HEK293 (cell line): ENCODE measurements around the gene AAK1.
A peak's percentile ranks its signal among the peaks of the same experiment; 100 is the strongest.

Source experiments
- IKZF3 ChIP-seq: fragments of 450-650 bp; IDR thresholded peaks from 2 replicates; pipeline ENCODE4 v1.5.0; 2018; ENCODE audit warnings: missing biosample characterization, mild to moderate bottlenecking, missing genetic modification characterization, moderate library complexity
- SCRT1 ChIP-seq: fragments of 450-650 bp; formaldehyde crosslinking; IDR thresholded peaks from 2 replicates; pipeline ENCODE4 v1.5.1; 2016; ENCODE audit warnings: missing biosample characterization, missing genetic modification characterization, borderline replicate concordance
- SP2 ChIP-seq: fragments of 450-650 bp; formaldehyde crosslinking; IDR thresholded peaks from 2 replicates; pipeline ENCODE4 v1.5.1; 2016; ENCODE audit warnings: missing biosample characterization, missing genetic modification characterization
- SP3 ChIP-seq: fragments of 450-650 bp; formaldehyde crosslinking; IDR thresholded peaks from 2 replicates; pipeline ENCODE4 v1.5.1; 2016; ENCODE audit warnings: missing biosample characterization, missing genetic modification characterization
- YY1 ChIP-seq: fragments of 450-650 bp; formaldehyde crosslinking; IDR thresholded peaks from 2 replicates; pipeline ENCODE4 v1.5.1; 2018; ENCODE audit warnings: missing biosample characterization, missing genetic modification characterization
- ZNF146 ChIP-seq: fragments of 450-650 bp; formaldehyde crosslinking; IDR thresholded peaks from 2 replicates; pipeline ENCODE4 v1.5.1; 2016; ENCODE audit warnings: missing biosample characterization, missing genetic modification characterization
- ZNF19 ChIP-seq: fragments of 450-650 bp; formaldehyde crosslinking; IDR thresholded peaks from 2 replicates; pipeline ENCODE4; 2016; ENCODE audit warnings: missing biosample characterization, missing genetic modification characterization, low read depth
- ZNF211 ChIP-seq: fragments of 450-650 bp; formaldehyde crosslinking; IDR thresholded peaks from 2 replicates; pipeline ENCODE4 v1.5.1; 2016; ENCODE audit warnings: low read depth, missing biosample characterization, missing genetic modification characterization
- ZNF221 ChIP-seq: fragments of 450-650 bp; formaldehyde crosslinking; IDR thresholded peaks from 2 replicates; pipeline ENCODE4 v1.5.1; 2017; ENCODE audit warnings: missing biosample characterization, missing genetic modification characterization, borderline replicate concordance
- ZNF223 ChIP-seq: fragments of 450-650 bp; formaldehyde crosslinking; IDR thresholded peaks from 2 replicates; pipeline ENCODE4 v1.5.1; 2016; ENCODE audit warnings: missing biosample characterization, missing genetic modification characterization
- ZNF248 ChIP-seq: fragments of 450-650 bp; formaldehyde crosslinking; IDR thresholded peaks from 2 replicates; pipeline ENCODE4 v1.5.1; 2017; ENCODE audit warnings: missing biosample characterization, missing genetic modification characterization
- ZNF280D ChIP-seq: fragments of 450-650 bp; formaldehyde crosslinking; IDR thresholded peaks from 2 replicates; pipeline ENCODE4 v1.5.1; 2016; ENCODE audit warnings: missing biosample characterization, missing genetic modification characterization
- ZNF37A ChIP-seq: fragments of 450-650 bp; IDR thresholded peaks from 2 replicates; pipeline ENCODE4 v1.5.1; 2018; ENCODE audit warnings: missing biosample characterization, missing genetic modification characterization
- ZNF394 ChIP-seq: fragments of 450-650 bp; formaldehyde crosslinking; IDR thresholded peaks from 2 replicates; pipeline ENCODE4 v1.5.1; 2016; ENCODE audit warnings: missing biosample characterization, missing genetic modification characterization, mild to moderate bottlenecking, moderate library complexity, borderline replicate concordance
- ZNF416 ChIP-seq: fragments of 450-650 bp; formaldehyde crosslinking; IDR thresholded peaks from 2 replicates; pipeline ENCODE4 v1.5.1; 2016; ENCODE audit warnings: missing biosample characterization, missing genetic modification characterization
- ZNF548 ChIP-seq: fragments of 450-650 bp; formaldehyde crosslinking; IDR thresholded peaks from 2 replicates; pipeline ENCODE4 v1.5.1; 2016; ENCODE audit warnings: missing biosample characterization, missing genetic modification characterization
- ZNF549 ChIP-seq: fragments of 450-650 bp; IDR thresholded peaks from 2 replicates; pipeline ENCODE4 v1.5.1; 2018; ENCODE audit warnings: missing biosample characterization, missing genetic modification characterization, mild to moderate bottlenecking, inconsistent platforms, moderate library complexity
- ZNF585B ChIP-seq: fragments of 450-650 bp; formaldehyde crosslinking; IDR thresholded peaks from 2 replicates; pipeline ENCODE4 v1.5.1; 2016; ENCODE audit warnings: missing biosample characterization, missing genetic modification characterization
- ZNF623 ChIP-seq: fragments of 450-650 bp; formaldehyde crosslinking; IDR thresholded peaks from 2 replicates; pipeline ENCODE4 v1.5.1; 2016; ENCODE audit warnings: missing biosample characterization, missing genetic modification characterization
- ZNF626 ChIP-seq: fragments of 450-650 bp; sonication (Bioruptor Pico); formaldehyde crosslinking; IDR thresholded peaks from 2 replicates; pipeline ENCODE4 v1.5.1; 2018; ENCODE audit warnings: missing biosample characterization, missing genetic modification characterization, inconsistent platforms
- ZNF654 ChIP-seq: fragments of 450-650 bp; formaldehyde crosslinking; IDR thresholded peaks from 2 replicates; pipeline ENCODE4 v1.5.1; 2016; ENCODE audit warnings: low read depth, missing biosample characterization, missing genetic modification characterization
- ZNF660 ChIP-seq: fragments of 450-650 bp; IDR thresholded peaks from 2 replicates; pipeline ENCODE4 v1.5.1; 2018; ENCODE audit warnings: missing biosample characterization, mild to moderate bottlenecking, missing genetic modification characterization
- ZNF704 ChIP-seq: fragments of 450-650 bp; formaldehyde crosslinking; IDR thresholded peaks from 2 replicates; pipeline ENCODE4 v1.5.1; 2016; ENCODE audit warnings: missing biosample characterization, missing genetic modification characterization
- ZNF792 ChIP-seq: fragments of 450-650 bp; formaldehyde crosslinking; IDR thresholded peaks from 2 replicates; pipeline ENCODE4 v1.5.1; 2016; ENCODE audit warnings: missing biosample characterization, missing genetic modification characterization
- ZNF830 ChIP-seq: fragments of 450-650 bp; IDR thresholded peaks from 2 replicates; pipeline ENCODE4 v1.5.0; 2018; ENCODE audit warnings: missing biosample characterization, missing genetic modification characterization, low read depth, mild to moderate bottlenecking, moderate library complexity
- ZSCAN30 ChIP-seq: fragments of 450-650 bp; IDR thresholded peaks from 2 replicates; pipeline ENCODE4 v1.5.1; 2018; ENCODE audit warnings: missing biosample characterization, mild to moderate bottlenecking, missing genetic modification characterization, moderate library complexity
- TF ChIP-seq, protein P1 (sequence below): fragments of 450-650 bp; formaldehyde crosslinking; IDR thresholded peaks from 2 replicates; pipeline ENCODE4 v1.5.1; 2016; ENCODE audit warnings: missing biosample characterization, missing genetic modification characterization, borderline replicate concordance
- TF ChIP-seq, protein P2 (sequence below): fragments of 450-650 bp; formaldehyde crosslinking; IDR thresholded peaks from 2 replicates; pipeline ENCODE4 v1.5.1; 2016; ENCODE audit warnings: missing biosample characterization, missing genetic modification characterization
- TF ChIP-seq, protein P3 (sequence below): fragments of 450-650 bp; formaldehyde crosslinking; IDR thresholded peaks from 2 replicates; pipeline ENCODE4 v1.5.1; 2016; ENCODE audit warnings: missing biosample characterization, missing genetic modification characterization, low read depth

AAK1 gene

GRCh38 chr2:69643602-69644505 lies at the start of gene AAK1 (continued):
- TF ChIP-seq ZNF248 (tag by site-specific recombination) (no peak), ZNF223 (tag by site-specific recombination) (no peak), SP2 (tag by site-specific recombination) (peak; percentile 79), ZNF792 (tag by site-specific recombination) (no peak), ZNF280D (tag by site-specific recombination) (no peak), ZSCAN30 (tag by site-specific recombination) (peak; percentile 41; the same call in 1 of the 2 replicates), ZNF660 (tag by site-specific recombination) (0 out of 2 replicates have a peak, but pooled peaks have one; percentile 24), ZNF211 (no peak), SP3 (tag by site-specific recombination) (peak; percentile 87), IKZF3 (tag by site-specific recombination) (peak; percentile 89), ZNF394 (tag by site-specific recombination) (no peak; the same call in 1 of the 2 replicates), ZNF549 (tag by site-specific recombination) (no peak), ZNF704 (tag by site-specific recombination) (no peak), ZNF548 (tag by site-specific recombination) (no peak), ZNF585B (tag by site-specific recombination) (no peak), ZNF19 (tag by site-specific recombination) (no peak), ZNF626 (no peak), ZNF623 (tag by site-specific recombination) (no peak), ZNF37A (tag by site-specific recombination) (no peak), SCRT1 (tag by site-specific recombination) (no peak), YY1 (no peak; the same call in 1 of the 2 replicates), ZNF830 (tag by site-specific recombination) (no peak), ZNF416 (tag by site-specific recombination) (no peak), ZNF654 (tag by site-specific recombination) (no peak), ZNF221 (tag by site-specific recombination) (no peak), ZNF146 (tag by site-specific recombination) (no peak)
- TF ChIP-seq, protein P1, sequence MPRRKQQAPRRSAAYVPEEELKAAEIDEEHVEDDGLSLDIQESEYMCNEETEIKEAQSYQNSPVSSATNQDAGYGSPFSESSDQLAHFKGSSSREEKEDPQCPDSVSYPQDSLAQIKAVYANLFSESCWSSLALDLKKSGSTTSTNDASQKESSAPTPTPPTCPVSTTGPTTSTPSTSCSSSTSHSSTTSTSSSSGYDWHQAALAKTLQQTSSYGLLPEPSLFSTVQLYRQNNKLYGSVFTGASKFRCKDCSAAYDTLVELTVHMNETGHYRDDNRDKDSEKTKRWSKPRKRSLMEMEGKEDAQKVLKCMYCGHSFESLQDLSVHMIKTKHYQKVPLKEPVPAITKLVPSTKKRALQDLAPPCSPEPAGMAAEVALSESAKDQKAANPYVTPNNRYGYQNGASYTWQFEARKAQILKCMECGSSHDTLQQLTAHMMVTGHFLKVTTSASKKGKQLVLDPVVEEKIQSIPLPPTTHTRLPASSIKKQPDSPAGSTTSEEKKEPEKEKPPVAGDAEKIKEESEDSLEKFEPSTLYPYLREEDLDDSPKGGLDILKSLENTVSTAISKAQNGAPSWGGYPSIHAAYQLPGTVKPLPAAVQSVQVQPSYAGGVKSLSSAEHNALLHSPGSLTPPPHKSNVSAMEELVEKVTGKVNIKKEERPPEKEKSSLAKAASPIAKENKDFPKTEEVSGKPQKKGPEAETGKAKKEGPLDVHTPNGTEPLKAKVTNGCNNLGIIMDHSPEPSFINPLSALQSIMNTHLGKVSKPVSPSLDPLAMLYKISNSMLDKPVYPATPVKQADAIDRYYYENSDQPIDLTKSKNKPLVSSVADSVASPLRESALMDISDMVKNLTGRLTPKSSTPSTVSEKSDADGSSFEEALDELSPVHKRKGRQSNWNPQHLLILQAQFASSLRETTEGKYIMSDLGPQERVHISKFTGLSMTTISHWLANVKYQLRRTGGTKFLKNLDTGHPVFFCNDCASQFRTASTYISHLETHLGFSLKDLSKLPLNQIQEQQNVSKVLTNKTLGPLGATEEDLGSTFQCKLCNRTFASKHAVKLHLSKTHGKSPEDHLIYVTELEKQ (tag by site-specific recombination): no peak
- TF ChIP-seq, protein P2, sequence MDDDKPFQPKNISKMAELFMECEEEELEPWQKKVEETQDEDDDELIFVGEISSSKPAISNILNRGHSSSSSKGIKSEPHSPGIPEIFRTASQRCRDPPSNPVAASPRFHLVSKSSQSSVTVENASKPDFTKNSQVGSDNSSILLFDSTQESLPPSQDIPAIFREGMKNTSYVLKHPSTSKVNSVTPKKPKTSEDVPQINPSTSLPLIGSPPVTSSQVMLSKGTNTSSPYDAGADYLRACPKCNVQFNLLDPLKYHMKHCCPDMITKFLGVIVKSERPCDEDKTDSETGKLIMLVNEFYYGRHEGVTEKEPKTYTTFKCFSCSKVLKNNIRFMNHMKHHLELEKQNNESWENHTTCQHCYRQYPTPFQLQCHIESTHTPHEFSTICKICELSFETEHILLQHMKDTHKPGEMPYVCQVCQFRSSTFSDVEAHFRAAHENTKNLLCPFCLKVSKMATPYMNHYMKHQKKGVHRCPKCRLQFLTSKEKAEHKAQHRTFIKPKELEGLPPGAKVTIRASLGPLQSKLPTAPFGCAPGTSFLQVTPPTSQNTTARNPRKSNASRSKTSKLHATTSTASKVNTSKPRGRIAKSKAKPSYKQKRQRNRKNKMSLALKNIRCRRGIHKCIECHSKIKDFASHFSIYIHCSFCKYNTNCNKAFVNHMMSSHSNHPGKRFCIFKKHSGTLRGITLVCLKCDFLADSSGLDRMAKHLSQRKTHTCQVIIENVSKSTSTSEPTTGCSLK: no peak
- TF ChIP-seq, protein P3, sequence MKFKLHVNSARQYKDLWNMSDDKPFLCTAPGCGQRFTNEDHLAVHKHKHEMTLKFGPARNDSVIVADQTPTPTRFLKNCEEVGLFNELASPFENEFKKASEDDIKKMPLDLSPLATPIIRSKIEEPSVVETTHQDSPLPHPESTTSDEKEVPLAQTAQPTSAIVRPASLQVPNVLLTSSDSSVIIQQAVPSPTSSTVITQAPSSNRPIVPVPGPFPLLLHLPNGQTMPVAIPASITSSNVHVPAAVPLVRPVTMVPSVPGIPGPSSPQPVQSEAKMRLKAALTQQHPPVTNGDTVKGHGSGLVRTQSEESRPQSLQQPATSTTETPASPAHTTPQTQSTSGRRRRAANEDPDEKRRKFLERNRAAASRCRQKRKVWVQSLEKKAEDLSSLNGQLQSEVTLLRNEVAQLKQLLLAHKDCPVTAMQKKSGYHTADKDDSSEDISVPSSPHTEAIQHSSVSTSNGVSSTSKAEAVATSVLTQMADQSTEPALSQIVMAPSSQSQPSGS (tag by site-specific recombination): no peak
